AG09309 (cell line): ENCODE data around the gene PPIP5K2.

Source experiments
- DNase-seq: peaks from one replicate; pipeline ENCODE4 v3.0.0-alpha.2; 2010; ENCODE audit warnings: low read depth
- H3K4me3 ChIP-seq: 2 replicates; pipeline ENCODE4 v1.5.1; 2011; ENCODE audit warnings: mild to moderate bottlenecking, low read depth, low read length, moderate library complexity; ENCODE audit not compliant: control insufficient read depth
- TF ChIP-seq, protein P1 (sequence below): IDR thresholded peaks from 2 replicates; pipeline ENCODE4 v1.5.1; 2011; ENCODE audit warnings: mild to moderate bottlenecking, low read depth, low read length, inconsistent platforms; ENCODE audit not compliant: insufficient read depth, control insufficient read depth; ENCODE audit errors: missing control alignments

Gene PPIP5K2

DNA sequence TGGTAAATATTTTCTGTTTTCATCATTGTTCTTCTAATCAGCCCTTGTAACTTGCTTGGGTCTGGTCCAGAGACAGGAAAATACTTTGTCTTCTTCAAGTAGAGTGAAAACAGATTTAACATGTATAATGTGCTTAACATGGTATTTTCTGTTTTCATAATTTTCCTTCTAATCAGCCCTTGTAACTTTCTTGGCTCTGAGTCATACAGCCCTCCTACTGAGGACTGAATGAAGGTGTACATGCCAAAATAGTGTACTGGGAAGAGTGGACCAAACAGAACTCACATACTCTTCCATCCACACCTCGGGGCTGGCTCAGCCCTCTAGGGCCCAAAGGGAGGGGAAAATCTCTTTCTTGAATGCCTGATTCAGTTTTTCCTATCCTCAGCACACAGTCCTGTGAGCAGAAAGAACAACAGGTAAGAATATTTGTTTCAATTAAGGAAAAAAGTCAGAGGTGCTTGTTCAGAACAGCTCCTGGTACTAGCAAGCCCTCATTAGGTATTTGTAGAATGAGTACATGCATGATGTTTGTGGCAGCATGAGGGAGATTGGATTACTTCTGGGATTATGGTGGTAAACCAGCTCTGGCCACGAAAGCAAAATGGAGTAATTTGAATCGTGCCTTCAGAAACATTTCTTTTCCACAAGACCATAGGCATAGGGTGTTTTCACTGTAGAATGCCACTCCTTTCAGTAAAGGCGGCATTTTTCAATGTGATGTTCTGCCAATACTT is 114.3 kb downstream of the PPIP5K2 start:
- H3K4me3 ChIP-seq: no peak overlapping the region
- DNase-seq: no peak
- TF ChIP-seq, protein P1, sequence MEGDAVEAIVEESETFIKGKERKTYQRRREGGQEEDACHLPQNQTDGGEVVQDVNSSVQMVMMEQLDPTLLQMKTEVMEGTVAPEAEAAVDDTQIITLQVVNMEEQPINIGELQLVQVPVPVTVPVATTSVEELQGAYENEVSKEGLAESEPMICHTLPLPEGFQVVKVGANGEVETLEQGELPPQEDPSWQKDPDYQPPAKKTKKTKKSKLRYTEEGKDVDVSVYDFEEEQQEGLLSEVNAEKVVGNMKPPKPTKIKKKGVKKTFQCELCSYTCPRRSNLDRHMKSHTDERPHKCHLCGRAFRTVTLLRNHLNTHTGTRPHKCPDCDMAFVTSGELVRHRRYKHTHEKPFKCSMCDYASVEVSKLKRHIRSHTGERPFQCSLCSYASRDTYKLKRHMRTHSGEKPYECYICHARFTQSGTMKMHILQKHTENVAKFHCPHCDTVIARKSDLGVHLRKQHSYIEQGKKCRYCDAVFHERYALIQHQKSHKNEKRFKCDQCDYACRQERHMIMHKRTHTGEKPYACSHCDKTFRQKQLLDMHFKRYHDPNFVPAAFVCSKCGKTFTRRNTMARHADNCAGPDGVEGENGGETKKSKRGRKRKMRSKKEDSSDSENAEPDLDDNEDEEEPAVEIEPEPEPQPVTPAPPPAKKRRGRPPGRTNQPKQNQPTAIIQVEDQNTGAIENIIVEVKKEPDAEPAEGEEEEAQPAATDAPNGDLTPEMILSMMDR: no peak

DNA sequence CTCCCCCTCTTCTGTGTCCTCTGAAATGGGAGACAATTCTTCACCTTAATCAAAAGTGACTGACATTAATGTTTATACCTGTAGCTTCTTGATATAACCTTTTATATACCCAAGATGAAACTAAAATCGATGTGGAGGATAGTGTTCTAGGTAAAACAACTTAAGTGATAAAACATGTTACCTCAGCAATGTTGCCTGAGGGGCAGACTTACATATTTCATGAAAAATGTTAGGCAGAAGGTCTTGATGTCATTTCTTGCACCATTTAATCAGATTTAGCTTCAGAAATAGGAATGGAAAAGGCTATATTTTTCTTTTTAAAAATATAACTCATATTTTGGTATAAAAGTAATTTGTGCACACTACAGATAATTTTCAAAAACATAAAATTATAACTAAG is 115.8 kb downstream of the PPIP5K2 start:
- no peak for DNase-seq
- TF ChIP-seq, protein P1: no peak

DNA sequence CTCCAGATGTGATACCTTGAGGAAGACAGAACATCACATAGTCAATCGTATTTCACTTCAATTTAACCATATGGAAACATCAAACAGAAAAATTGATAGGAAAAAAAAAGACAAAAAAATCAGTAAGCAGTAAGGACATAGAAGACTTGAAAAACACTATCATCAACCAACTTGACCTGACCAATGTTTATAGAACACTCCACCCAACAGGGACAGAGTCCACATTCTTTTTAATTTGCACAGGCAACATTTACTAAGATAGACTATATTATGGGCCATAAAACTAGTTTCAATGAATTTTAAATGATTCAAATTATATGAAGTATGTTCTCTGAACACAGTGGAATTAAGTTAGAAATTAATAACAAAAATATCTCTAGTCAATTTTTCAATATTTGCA is 117.7 kb downstream of the PPIP5K2 start:
- H3K4me3 ChIP-seq: no peak overlapping the region
- no peak for DNase-seq

More for the DNA sequence above, 115.8 kb downstream of the PPIP5K2 start:
- no peak overlapping the region for H3K4me3 ChIP-seq

DNA sequence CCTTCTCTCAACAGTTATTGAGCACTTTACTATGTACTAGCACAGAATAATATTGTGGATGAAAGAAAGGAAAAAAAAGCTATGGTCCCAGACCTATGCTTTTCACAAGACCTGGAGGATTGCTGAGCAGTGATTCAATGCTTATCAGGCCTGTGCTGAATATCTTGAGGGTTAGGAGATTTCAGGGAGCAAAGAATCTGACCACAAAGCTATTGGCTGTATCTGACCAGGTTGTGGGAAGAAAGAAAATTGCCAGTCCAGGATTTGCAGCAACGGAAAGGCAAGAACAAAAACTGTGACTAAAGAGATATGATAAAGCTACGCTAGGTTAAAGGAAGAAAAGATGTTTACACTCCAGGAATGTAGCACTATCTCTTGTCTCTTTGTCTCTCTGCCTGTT is 123.6 kb downstream of the PPIP5K2 start:
- DNase-seq: no peak
- no peak overlapping the region for H3K4me3 ChIP-seq
- TF ChIP-seq, protein P1: no peak

More for the DNA sequence above, 117.7 kb downstream of the PPIP5K2 start:
- TF ChIP-seq, protein P1: no peak

DNA sequence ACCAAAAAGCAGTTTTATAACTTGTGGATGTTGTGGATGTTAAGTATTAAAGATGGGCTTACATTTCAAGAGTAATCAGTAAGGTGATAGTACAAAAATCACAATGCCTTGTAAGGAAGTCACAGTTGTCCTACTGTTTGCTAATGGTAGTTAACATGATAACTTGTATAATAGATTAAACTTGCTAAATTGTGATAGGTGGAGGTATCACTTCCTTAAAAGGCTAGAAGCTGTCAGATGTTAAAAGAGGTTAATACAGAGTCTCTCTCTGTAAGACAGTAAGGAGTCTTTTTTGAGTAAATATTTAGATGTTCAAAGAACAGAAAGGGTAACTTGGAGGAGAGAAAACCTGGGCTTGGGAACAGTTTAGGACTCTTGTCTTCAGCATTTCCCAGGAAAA is 124.3 kb downstream of the PPIP5K2 start:
- H3K4me3 ChIP-seq: no peak overlapping the region
- no peak for DNase-seq
- TF ChIP-seq, protein P1: no peak

DNA sequence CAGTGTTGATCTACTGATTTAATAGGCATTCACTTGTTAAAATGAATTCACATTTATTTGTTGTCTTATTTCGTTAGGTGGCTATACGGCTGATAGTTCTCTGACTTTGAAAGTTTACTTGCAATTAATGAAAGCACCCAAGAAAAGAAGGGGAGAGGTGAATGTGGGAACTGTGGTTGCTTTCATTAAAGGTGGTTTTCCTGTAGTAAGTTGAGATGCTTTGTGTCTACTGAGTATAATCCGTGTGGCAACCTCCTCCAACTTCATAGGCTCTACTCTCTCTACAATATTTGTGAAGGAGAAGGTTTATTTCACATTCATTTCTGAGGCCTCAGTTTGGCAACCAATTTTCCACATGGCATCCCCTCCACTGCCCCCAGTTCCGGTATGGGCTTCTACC is 125.7 kb downstream of the PPIP5K2 start:
- TF ChIP-seq, protein P1: no peak
- H3K4me3 ChIP-seq: no peak overlapping the region
- DNase-seq: no peak
